Glomerular visceral epithelial cell (primary cell): ENCODE data around the gene DHRS4.
"Not testable (repeated sequence)": the region's sequence is repeated elsewhere in the genome, so short reads cannot be mapped to it uniquely, and the experiment has no call there.

Source experiments
- DNase-seq: peaks from one replicate; pipeline ENCODE4 v3.0.0-alpha.2; 2016; ENCODE audit errors: extremely low spot score

The DHRS4 gene

DNA sequence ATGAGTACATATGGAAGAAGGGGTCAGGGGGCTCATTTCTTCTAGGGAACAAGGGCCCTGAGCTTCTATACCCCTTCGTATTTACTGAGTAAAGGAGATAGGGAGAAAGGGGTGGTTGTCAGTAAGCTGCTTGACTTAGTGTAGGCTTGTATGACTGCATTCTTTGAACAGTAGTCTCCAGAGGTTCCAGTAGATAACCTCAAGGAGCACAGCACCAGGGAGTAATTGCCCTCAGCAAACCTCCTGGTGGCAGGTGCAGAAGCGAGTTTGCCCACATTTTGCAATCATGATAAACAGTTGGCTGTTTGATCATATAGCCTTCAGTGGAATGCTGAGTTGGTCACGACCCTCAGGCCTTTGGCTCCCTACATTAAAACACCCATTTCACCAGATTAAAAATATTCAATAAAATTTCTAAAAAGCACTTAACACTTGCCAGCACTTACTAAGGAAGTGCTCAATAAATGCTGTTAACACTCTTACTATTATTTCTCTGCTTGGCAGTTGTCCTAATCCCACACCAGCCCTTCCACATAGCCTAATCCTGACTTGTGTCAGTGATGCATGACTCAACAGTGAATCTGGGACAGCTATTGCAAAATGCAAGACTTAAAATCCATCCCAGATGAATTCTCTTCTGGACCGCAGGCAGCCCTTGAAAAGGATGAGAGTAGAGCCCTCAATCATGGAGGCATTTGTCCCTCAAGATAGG lies 31.5 kb downstream of the DHRS4 start:
- no peak for DNase-seq

DNA sequence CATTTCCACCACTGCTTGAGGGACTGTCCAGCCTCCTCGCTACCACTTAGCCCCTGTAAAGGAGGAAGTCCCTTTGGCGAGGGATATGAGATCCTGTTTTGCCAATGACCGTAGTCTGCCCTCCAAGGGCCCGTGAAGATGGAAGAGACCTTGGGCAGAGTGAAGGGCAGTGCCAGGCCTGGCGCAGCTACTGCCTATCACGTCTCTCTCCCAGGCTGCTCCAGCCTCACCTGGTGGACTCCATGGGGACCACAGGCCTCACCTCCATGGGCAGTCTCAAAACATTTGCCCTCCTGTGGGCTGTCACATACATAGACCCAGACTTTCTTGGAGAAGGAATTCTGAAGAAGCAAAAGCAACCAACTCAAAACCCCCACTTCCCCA lies 34.6 kb downstream of the DHRS4 start:
- not testable (repeated sequence) for DNase-seq

DNA sequence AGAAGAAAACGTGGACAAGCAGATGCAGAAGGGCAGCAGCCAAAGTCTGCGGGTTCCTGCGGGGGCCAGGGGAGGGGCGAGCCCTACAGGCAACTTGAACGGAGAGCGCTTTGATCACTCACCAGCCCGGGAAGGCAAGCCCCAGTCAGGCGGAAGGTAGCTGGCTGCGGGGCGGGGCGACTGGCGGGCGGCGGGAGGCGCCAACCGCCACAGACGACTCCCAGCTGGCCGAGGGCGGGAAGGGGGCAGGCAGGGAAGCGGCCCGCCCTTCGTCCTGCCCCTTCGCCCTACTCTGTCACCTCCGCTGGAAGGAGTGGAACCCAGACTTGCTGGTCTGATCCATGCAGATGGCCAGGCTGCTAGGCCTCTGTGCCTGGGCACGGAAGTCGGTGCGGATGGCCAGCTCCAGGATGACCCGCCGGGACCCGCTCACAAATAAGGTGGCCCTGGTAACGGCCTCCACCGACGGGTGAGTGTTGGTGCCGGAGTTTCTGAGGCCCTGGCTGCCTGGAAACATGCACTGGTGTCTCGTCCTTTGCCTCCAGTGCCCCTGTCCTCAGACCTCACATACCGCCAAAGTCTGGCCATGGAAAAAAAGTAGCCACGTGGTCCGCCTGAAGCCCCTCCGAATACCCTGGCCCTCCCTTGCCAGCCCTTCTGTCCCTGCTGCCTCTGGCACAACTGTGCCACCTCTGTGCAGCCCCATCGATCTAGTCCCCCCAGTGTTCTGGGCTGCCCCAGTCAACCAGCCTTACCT lies 35.2 kb downstream of the DHRS4 start, which contains the start of gene DHRS4L2:
Gene DHRS4L2 (plus strand): TSS at position 323 of the 757 bp plus-strand sequence. CDS start 19 bp downstream, at position 342.
- peak; percentile 76 for DNase-seq

DNA sequence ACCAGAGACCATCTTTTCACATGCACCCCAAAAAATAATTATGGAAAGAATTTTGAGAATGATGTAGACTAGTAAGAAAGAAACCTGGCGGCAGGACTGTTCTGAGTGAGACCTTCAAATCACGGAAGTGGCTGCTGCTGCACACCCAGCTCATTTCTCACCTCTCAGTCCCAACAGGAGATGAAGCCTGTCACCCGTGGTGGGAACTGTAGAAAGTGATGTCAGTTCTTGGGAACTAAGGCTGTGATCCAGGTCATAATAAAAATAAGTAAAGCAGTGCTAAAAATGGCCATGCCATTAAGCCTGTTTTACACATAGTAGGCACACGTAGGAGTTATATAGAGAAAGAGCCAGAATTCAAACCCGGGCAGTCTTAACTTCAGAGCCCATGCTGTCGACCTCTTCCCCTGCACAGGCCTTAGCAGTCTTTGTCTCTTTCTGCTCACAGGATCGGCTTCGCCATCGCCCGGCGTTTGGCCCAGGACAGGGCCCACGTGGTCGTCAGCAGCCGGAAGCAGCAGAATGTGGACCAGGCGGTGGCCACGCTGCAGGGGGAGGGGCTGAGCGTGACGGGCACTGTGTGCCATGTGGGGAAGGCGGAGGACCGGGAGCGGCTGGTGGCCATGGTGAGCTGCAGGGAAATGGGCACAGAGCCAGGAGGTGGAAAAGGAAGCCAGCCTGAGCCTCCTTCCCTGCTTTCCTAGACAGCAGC lies 36.3 kb downstream of the DHRS4 start:
- not testable (repeated sequence) for DNase-seq

DNA sequence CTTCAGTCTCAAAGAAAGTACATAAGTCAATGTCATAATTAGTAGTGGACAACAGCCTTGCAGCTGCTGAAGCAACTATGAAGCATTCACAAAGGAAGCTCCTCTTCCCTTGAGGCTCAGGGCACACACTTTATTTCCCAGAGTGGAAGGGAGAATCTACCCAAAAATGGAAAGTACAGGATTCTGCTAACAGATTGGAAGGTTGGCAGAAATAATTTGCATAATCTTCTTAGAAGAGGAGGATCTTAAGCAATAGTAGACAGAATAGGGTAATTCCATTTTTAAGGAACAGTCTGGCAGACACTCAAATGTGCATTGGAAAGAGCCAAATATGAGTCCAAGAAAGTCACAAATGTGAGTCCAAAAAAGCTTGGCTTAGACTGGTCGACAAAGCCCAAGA lies 37.4 kb downstream of the DHRS4 start:
- DNase-seq, result not testable (repeated sequence)

DNA sequence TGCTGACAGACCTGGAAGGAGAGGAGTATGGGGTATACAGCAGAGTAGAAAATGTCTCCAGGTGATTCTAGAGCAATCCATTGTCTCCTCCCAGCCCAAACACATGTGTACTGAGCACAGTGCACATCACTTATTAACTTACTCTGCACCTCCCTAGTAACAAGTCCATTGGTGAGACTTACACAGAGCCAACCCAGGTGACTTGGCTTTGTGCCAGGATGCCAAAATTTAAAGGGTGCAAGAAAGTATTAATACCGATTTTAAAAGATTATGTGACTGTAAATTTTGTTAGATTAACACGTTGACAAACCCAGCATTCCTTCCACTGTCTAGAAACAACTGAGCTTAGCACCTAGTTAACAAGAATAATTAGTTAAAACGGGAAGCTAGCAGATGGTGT lies 39.5 kb downstream of the DHRS4 start:
- not testable (repeated sequence) for DNase-seq

DNA sequence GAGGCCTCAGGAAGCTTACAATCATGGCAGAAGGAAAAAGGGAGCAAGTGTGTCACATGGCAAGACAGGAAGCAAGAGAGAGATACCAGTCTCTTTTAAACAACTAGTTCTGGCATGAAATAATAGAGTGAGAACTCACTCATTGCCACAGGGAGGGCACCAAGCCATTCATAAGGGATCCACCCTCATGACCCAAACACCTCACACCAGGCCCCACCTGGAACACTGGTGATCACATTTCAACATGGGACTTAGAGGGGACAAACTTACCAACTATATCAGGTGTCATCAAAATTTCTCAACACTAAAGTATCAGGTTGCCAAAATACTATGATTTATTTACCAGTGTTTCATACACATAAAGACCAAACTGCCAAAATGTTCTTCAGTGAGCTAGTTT lies 42.4 kb downstream of the DHRS4 start:
- DNase-seq, result not testable (repeated sequence)

DNA sequence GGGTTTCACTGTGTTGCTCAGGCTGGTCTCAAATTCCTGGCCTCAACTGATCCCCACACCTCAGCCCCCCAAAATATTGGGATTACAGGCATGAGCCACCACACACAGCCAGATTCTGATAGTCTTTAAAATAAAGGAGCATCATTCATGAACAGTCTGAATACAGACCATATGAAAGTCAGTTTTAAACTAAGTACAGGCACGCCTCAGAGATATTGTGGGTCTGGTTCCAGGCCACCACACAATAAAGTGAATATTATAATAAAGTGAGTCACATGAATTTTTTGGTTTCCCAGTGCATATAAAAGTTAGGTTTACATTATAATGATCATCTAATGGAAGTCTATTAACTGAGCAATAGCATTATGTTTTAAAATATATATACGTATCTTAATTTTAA lies 43.3 kb downstream of the DHRS4 start:
- not testable (repeated sequence) for DNase-seq

DNA sequence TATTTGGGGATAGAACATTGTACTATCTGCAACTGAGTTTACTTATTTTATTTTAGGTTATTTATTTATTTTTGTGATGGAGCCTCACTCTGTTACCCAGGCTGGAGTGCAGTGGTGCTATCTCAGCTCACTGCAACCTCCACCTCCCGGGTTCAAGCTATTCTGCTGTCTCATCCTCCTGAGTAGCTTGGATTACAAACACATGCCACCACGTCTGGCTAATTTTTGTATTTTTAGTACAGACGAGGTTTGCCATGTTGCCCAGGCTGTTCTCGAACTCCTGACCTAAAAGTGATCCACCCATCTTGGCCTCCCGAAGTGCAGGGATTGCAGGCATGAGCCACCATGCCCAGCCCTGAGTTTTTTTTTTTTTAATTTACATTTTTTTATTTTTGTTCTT lies 46.1 kb downstream of the DHRS4 start:
- not testable (repeated sequence) for DNase-seq

DNA sequence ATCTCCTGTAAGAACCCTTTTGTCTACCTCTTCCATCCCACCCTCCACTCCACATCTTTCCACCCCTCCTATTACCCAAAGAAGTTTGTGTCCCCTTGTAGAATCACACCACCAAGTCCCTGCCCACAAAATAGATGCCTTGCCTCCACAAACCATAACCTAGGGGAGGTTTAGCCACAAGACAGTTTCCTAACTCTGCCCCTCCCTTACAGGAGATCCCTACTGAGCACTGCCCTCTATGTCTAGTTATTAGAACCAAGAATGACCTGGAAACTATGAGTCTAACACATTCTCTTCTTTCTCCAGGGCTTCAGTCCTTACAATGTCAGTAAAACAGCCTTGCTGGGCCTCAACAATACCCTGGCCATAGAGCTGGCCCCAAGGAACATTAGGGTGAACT lies 47.5 kb downstream of the DHRS4 start:
- not testable (repeated sequence) for DNase-seq

DNA sequence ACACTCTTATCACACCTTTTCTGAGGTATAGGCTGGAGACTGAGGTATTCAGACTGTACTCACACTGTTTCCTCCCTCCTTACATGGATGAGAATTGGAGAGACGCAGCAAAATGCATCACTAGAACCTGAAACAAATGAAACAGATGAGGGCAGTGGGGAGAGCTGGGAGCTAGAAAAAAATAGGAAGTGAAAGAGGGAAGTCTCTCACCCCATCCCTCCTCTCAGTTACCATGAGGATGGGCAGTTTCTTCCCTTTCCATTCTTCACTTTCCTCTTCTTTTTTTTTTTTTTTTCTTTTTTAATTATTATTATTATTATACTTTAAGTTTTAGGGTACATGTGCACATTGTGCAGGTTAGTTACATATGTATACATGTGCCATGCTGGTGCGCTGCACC lies 48.1 kb downstream of the DHRS4 start:
- DNase-seq, result not testable (repeated sequence)

DNA sequence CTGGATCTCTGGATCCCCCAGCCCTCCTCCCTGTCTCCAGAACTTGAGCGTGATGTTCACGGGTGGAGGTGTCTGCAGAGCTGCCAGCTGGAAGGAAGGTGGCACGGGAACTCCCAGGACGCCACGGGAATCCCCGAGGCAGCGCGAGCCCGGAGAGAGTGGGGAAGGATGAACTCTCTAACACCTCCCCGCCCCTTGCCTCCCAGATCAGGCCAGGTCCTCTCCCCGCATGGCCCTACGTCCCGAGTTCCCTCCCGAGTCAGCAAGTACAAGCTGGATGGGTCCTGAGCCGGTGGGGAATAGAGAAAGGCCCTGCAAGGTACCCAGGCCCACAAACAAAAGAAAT lies 52.9 kb downstream of the DHRS4 start:
- not testable (repeated sequence) for DNase-seq

DNA sequence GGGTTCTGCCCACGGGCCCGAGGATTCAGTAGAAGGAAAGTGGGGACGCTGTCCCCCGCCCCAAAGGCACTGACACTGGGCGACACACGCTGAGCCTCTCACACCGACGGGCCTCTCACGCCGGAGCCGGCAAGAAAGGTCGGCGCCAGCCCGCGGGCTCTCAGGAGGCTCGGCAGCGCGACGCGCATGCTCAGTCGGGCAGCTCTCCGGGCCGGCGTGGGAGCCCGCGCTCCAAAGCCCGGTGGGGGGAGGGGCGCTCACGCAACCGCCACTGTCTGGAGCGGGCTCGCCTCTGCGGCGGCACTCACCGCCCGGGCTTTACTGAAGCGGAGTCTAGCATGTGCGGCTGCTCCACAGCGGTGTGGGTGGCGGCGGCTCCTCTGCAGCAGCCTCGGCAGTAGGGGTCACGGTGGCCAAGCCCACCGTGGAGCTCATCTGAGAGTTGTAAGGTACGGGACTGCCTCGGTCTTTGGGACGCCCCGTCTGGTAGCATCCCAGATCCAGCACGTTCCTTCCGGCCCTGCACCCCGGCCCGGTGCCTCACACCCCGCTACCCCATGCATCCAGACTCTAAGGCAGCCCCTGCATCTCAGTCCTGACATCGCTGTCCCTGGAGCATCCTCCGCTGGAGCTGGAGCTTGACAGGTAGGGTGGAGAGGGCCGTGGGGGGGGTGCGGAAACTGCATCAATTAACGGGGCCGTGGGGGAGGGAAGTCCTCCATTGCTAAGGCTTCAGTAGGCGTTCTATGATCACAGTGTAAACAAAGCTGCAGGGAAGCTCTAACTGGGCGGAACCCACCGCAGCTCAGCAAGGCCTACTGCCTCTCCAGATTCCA lies 53.5 kb downstream of the DHRS4 start:
- DNase-seq, result not testable (repeated sequence)

DNA sequence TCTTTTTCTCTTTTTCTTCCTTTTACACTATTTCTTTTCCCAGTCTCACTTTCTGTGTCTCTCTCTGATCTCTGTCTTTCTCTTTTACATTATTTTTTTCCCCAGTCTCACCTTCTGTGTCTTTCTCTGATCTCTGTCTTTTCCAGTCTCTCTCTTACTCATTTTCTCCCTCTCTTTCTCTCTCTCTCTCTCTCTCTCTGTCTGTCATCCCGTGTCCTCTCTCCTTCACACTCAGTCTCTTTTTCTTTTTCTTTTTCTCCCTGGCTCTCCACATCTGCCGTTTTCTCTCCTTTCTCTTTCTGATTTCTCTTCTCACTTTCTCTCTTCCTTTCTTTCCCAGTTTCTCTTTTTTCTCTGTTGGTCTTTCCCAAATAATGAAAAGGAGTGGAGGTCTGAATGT lies 57.5 kb downstream of the DHRS4 start:
- DNase-seq, result no peak

DNA sequence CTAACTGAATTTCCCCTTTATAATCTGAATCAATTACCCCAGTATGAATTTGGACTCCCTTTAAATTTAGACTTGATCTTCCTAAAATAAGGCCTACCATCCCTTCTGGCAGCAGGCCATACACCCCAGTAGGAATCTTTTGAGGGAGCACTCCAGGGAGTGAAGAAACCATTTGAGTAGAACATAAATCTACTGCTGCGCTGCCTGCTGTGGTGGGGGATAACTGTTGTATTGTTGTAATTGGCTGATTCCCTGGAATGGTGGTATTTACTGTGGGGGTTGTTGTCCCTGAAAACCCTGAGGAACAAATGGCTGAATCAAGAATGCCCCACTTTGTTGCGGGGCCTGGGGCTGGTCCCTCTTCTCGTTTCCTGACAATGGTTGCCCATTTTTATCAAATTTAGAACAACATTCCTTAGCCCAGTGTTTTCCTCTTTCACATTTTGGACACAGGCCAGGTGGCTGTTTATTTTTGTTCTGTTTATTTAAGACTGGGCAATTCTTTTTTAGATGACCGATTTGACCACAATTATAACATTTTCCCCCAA lies 59.2 kb downstream of the DHRS4 start:
- not testable (repeated sequence) for DNase-seq

DNA sequence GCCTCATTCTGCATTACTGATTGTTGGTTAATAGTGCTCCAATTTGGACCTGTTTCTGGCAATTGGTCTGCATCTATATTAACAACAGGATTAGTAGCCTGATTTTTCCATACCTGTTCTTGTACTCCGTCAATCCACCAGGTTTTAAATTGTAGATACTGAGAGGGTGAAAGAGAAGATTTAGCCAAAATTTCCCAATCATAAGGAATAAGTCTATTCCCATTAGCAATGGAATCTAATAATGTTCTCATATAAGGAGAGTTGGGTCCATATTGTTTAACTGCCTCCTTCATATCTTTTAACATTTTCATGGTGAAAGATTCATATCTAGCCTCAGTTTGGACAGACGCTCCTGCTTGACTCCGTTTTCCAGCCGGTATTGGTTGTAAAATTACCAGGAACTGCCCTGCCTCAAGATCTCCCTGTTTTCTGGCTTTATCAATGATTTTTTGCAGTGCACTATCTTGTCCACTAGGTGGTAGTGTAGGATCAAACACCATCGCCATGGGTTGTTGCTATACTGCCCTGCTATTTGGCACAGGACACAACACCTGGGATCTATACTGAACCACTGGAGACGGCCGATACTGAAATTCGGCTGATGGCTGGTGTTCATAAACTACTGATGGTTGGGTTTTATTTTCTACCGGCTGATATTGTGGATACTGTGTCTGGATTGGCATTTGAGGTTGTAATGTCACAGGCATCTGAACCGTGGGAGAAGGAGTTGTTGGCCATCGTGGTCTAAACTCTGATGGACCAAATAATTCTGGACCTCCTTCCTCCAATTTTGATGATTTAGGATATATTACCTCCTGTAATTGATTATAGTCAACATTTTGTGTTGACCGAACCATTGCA lies 60.3 kb downstream of the DHRS4 start:
- DNase-seq, result peak; percentile 78

DNA sequence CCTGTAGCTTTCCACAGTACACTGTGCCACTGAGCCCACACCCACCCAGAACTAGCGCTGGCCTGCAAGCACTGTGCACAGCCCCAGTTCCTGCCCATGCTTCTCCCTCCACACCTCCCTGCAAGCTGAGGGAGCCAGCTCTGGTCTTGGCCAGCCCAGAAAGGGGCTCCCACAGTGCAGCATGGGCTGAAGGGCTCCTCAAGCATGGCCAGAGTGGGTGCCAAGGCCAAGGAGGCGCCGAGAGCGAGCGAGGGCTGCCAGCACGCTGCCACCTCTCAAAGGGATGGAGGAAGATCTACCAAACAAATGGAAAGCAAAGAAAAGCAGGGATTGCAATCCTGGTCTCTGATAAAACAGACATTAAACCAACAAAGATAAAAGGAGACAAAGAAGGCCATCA lies 62.2 kb downstream of the DHRS4 start:
- not testable (repeated sequence) for DNase-seq
